BE2C (cell line): ENCODE results near the gene NELL2.

Experiments used
- DNase-seq: peaks from one replicate; pipeline ENCODE4 v3.0.0-alpha.2; 2020
- H3K27me3 ChIP-seq: fragments of 250-450 bp; sonication (Bioruptor Pico); 2 replicates; pipeline ENCODE4 v1.5.1; 2020; ENCODE audit warnings: mild to moderate bottlenecking
- H3K36me3 ChIP-seq: fragments of 250-450 bp; sonication (Bioruptor Pico); 2 replicates; pipeline ENCODE4 v1.5.1; 2020; ENCODE audit warnings: mild to moderate bottlenecking
- H3K4me1 ChIP-seq: fragments of 250-450 bp; sonication (Bioruptor Pico); 2 replicates; pipeline ENCODE4 v1.5.1; 2020
- H3K4me3 ChIP-seq: 2 replicates; pipeline ENCODE4 v1.5.1; 2011; ENCODE audit warnings: low read depth, low read length
- H3K9me3 ChIP-seq: fragments of 250-450 bp; sonication (Bioruptor Pico); 2 replicates; pipeline ENCODE4 v1.5.1; 2020
- TF ChIP-seq, protein P1 (sequence below): IDR thresholded peaks from 2 replicates; pipeline ENCODE4 v1.5.1; 2012; ENCODE audit warnings: mild to moderate bottlenecking, low read depth, low read length

NELL2 gene

GRCh38 chr12:44490181-44490580, 385.9 kb downstream of the NELL2 start:
- H3K4me1 ChIP-seq, result no peaks in the 10 kb centered on the region
- H3K9me3 ChIP-seq, result no peaks in the 10 kb centered on the region

DNA sequence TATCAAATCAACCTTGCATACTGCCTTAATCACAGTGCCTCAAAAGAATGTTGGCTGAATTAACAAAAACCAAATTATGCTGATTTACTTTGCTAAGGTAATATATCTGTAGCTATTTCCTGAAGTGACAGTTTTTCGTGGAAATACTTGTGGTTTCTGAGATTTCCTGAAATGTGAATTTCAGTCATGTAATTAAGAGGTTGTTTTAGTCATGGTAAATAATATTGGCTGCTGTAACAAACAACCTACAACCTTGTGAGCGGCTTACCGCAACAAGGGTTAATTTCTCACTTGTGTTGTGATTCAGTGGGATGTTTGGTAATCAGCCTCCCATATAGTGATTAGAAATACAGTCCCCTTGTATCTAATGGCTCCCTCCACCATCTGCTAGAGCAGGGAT, 387.9 kb downstream of the NELL2 start:
- H3K4me3 ChIP-seq, result no peak overlapping the region
- DNase-seq, result no peak
- no peaks in the 10 kb centered on the region for H3K4me1 ChIP-seq
- H3K9me3 ChIP-seq, result no peaks in the 10 kb centered on the region
- no peaks in the 10 kb centered on the region for H3K27me3 ChIP-seq
- TF ChIP-seq, protein P1, sequence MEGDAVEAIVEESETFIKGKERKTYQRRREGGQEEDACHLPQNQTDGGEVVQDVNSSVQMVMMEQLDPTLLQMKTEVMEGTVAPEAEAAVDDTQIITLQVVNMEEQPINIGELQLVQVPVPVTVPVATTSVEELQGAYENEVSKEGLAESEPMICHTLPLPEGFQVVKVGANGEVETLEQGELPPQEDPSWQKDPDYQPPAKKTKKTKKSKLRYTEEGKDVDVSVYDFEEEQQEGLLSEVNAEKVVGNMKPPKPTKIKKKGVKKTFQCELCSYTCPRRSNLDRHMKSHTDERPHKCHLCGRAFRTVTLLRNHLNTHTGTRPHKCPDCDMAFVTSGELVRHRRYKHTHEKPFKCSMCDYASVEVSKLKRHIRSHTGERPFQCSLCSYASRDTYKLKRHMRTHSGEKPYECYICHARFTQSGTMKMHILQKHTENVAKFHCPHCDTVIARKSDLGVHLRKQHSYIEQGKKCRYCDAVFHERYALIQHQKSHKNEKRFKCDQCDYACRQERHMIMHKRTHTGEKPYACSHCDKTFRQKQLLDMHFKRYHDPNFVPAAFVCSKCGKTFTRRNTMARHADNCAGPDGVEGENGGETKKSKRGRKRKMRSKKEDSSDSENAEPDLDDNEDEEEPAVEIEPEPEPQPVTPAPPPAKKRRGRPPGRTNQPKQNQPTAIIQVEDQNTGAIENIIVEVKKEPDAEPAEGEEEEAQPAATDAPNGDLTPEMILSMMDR, result no peak
- no peaks in the 10 kb centered on the region for H3K36me3 ChIP-seq

More at GRCh38 chr12:44490181-44490580, 385.9 kb downstream of the NELL2 start:
- TF ChIP-seq, protein P1, result no peak
- no peak for DNase-seq
- Histone ChIP-seq H3K4me3 (no peak overlapping the region), H3K27me3 (no peaks in the 10 kb centered on the region), H3K36me3 (no peaks in the 10 kb centered on the region)

- TF ChIP-seq, protein P1, result no peak
- Histone ChIP-seq H3K4me3 (no peak overlapping the region), H3K27me3 (no peaks in the 10 kb centered on the region), H3K4me1 (no peaks in the 10 kb centered on the region), H3K36me3 (no peaks in the 10 kb centered on the region), H3K9me3 (no peaks in the 10 kb centered on the region)
- no peak for DNase-seq
These were observed 391.3 kb downstream of the NELL2 start for GRCh38 chr12:44484862-44485261.

GRCh38 chr12:44477331-44477980, 398.7 kb downstream of the NELL2 start:
- TF ChIP-seq, protein P1, result no peak
- no peak for DNase-seq
- H3K27me3 ChIP-seq, result no peaks in the 10 kb centered on the region
- H3K9me3 ChIP-seq, result no peaks in the 10 kb centered on the region; the same call in 1 of the 2 replicates
- no peaks in the 10 kb centered on the region for H3K4me1 ChIP-seq
- H3K36me3 ChIP-seq, result no peaks in the 10 kb centered on the region
- no peak overlapping the region for H3K4me3 ChIP-seq

DNA sequence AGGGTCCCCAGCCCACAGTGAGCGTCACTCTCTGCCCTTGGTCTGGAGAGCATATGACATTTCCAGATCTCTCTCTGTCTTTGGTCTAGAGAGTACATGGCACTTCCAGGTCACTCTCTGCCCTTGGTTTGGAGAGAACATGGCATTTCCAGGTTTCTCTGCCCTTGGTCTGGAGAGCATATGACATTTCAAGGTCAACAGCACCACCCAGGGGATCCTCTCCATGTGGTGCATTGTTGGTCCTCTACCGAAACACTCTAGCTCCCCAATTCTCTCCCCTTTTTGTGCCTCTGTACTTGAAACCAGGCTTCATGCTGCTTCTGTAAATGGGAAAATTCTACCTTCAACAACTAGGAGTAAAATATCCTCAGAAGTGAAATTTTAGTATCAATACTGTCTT, 399.4 kb downstream of the NELL2 start:
- DNase-seq, result no peak
- Histone ChIP-seq H3K9me3 (no peaks in the 10 kb centered on the region; the same call in 1 of the 2 replicates), H3K4me3 (no peak overlapping the region), H3K36me3 (no peaks in the 10 kb centered on the region), H3K4me1 (no peaks in the 10 kb centered on the region), H3K27me3 (no peaks in the 10 kb centered on the region)
- TF ChIP-seq, protein P1, result no peak; the same call in 1 of the 2 replicates

DNA sequence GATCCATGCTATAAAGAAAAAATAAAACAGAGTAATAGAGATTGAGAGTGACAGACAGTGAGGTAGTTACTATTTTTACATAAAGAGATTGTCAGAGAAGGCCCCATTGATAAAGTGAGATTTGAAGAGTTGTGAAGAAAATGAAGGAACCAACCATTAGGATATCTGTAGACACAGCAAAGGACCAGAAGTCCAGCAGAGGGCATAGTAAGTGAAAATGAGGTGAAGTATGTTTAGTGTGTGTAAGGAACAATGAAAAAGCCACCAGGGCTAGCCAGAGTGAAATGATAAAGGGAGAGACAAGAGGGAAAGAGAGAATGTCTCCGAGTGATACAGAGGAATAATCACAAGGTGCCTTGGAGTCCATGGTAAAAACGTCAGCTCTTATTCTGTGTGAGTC, 411.0 kb downstream of the NELL2 start:
- DNase-seq, result no peak
- Histone ChIP-seq H3K4me3 (no peak overlapping the region), H3K27me3 (no peaks in the 10 kb centered on the region), H3K4me1 (no peaks in the 10 kb centered on the region), H3K36me3 (no peaks in the 10 kb centered on the region), H3K9me3 (no peaks in the 10 kb centered on the region)
- TF ChIP-seq, protein P1, result peak; percentile 7; the same call in 1 of the 2 replicates
